Suprapubic skin (tissue), 4 donors: ENCODE measurements around the gene KCNH1.

Experiments
- EP300 ChIP-seq: sonication (generic); formaldehyde crosslinking; IDR thresholded peaks from one replicate; pipeline ENCODE4 v1.6.1; 2017; ENCODE audit warnings: antibody characterized with exemption
- POLR2A ChIP-seq, 2 donors: fragments of 450-650 bp; IDR thresholded peaks; one replicate each; pipeline ENCODE4 v1.6.1; 2017; ENCODE audit warnings: antibody characterized with exemption in 2 of 2, mild to moderate bottlenecking in 2 of 2, moderate library complexity in 2 of 2
- POLR2AphosphoS5 ChIP-seq, 3 donors: sonication (generic); formaldehyde crosslinking; IDR thresholded peaks; one replicate each; pipeline ENCODE4 v1.6.1; 2017; ENCODE audit warnings: antibody characterized with exemption in 3 of 3
- TF ChIP-seq, protein P1 (sequence below), 2 donors: fragments of 200-600 bp in 1 of 2; fragments of 450-650 bp in 1 of 2; sonication (generic) in 1 of 2; IDR thresholded peaks; one replicate each; pipeline ENCODE4 v1.5.1; 2016 to 2019; ENCODE audit warnings: antibody characterized with exemption in 2 of 2, mild to moderate bottlenecking in 1 of 2, moderate library complexity in 1 of 2

DNA sequence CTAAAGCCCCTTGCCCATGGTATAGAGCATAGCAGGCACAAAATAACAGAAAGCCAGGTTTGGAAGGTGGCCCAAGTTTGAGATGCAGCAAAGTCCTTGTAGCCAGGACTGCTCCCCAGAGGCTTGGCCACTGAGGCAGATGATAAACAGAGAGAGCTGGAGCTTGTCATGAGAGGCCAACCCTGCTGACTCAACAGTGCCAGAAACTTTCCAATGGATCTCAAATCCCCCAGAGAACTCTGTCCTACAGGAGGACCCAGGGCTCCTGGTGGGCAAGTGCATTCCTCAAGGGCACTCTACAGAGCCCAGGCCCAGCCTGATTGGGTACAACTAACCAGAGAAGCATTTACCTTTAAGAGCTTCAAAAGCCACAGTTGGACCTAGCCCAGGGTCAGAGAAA is 280.7 kb downstream of the KCNH1 start:
- TF ChIP-seq, protein P1, sequence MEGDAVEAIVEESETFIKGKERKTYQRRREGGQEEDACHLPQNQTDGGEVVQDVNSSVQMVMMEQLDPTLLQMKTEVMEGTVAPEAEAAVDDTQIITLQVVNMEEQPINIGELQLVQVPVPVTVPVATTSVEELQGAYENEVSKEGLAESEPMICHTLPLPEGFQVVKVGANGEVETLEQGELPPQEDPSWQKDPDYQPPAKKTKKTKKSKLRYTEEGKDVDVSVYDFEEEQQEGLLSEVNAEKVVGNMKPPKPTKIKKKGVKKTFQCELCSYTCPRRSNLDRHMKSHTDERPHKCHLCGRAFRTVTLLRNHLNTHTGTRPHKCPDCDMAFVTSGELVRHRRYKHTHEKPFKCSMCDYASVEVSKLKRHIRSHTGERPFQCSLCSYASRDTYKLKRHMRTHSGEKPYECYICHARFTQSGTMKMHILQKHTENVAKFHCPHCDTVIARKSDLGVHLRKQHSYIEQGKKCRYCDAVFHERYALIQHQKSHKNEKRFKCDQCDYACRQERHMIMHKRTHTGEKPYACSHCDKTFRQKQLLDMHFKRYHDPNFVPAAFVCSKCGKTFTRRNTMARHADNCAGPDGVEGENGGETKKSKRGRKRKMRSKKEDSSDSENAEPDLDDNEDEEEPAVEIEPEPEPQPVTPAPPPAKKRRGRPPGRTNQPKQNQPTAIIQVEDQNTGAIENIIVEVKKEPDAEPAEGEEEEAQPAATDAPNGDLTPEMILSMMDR (IDR thresholded peaks at IDR 0.05) = no peak
- TF ChIP-seq POLR2AphosphoS5 (IDR thresholded peaks at IDR 0.05) (no peak), POLR2A (IDR thresholded peaks at IDR 0.05) (no peak), EP300 (no peak)
